Osteocyte (in vitro differentiated cells): ENCODE measurements around the gene TULP1. TPM values are rescaled to one million over a fixed set of nuclear protein-coding genes. Genes with fewer than 3 reads are reported as not detected.

Experiments
- DNase-seq: peaks from one replicate; pipeline ENCODE4 v3.0.0; 2021; ENCODE audit warnings: mixed read lengths; ENCODE audit not compliant: unreplicated experiment; ENCODE audit errors: extremely low spot score
- H3K27ac Mint-ChIP-seq: one replicate; pipeline ENCODE4 v1.8.0; 2021; ENCODE audit warnings: mild to moderate bottlenecking, mixed read lengths; ENCODE audit not compliant: unreplicated experiment
- H3K27me3 Mint-ChIP-seq: one replicate; pipeline ENCODE4 v1.8.0; 2021; ENCODE audit warnings: mixed read lengths; ENCODE audit not compliant: unreplicated experiment
- H3K36me3 Mint-ChIP-seq: one replicate; pipeline ENCODE4 v1.8.0; 2021; ENCODE audit warnings: mixed read lengths; ENCODE audit not compliant: unreplicated experiment
- H3K4me1 Mint-ChIP-seq: one replicate; pipeline ENCODE4 v1.8.0; 2021; ENCODE audit warnings: mixed read lengths; ENCODE audit not compliant: unreplicated experiment
- H3K4me3 Mint-ChIP-seq: one replicate; pipeline ENCODE4 v1.8.0; 2021; ENCODE audit warnings: mild to moderate bottlenecking, moderate library complexity, mixed read lengths; ENCODE audit not compliant: unreplicated experiment
- H3K9me3 Mint-ChIP-seq: one replicate; pipeline ENCODE4 v1.8.0; 2021; ENCODE audit warnings: mixed read lengths; ENCODE audit not compliant: unreplicated experiment
- CTCF ChIP-seq: fragments of 200-600 bp; sonication (generic); IDR thresholded peaks from 2 replicates; pipeline ENCODE4 v1.5.0; 2021; ENCODE audit warnings: antibody characterized with exemption, mild to moderate bottlenecking, moderate library complexity
- total RNA-seq: library from RNA; stranded (reverse); gene quantifications from 2 replicates; pipeline ENCODE4 v1.2.1, GENCODE V29; 2021

TULP1 gene
- total RNA-seq, 1 donor from 2014 or later, result not detected

- Mint-ChIP-seq H3K9me3 (no peaks in the 10 kb centered on the region), H3K36me3 (peaks cover 15% of the 10 kb centered on the region), H3K27ac (peak overlapping the region; percentile 61), H3K27me3 (no peaks in the 10 kb centered on the region), H3K4me3 (no peak overlapping the region), H3K4me1 (peaks cover 17% of the 10 kb centered on the region)
- no peak for DNase-seq
- no peak for TF ChIP-seq CTCF
These were observed 31.5 kb downstream of the TULP1 start for GRCh38 chr6:35481226-35481625.

GRCh38 chr6:35480176-35480575 is 32.5 kb downstream of the TULP1 start:
- H3K4me3 Mint-ChIP-seq, result no peak overlapping the region
- H3K27ac Mint-ChIP-seq, result no peak overlapping the region
- peaks cover 12% of the 10 kb centered on the region for H3K36me3 Mint-ChIP-seq
- no peaks in the 10 kb centered on the region for H3K27me3 Mint-ChIP-seq
- peaks cover 11% of the 10 kb centered on the region for H3K4me1 Mint-ChIP-seq
- no peak for DNase-seq
- no peaks in the 10 kb centered on the region for H3K9me3 Mint-ChIP-seq
- TF ChIP-seq CTCF, result no peak

- peaks cover 14% of the 10 kb centered on the region for H3K36me3 Mint-ChIP-seq
- no peaks in the 10 kb centered on the region for H3K27me3 Mint-ChIP-seq
- no peak overlapping the region for H3K27ac Mint-ChIP-seq
- H3K9me3 Mint-ChIP-seq, result no peaks in the 10 kb centered on the region
- DNase-seq, result no peak
- no peak for TF ChIP-seq CTCF
- H3K4me1 Mint-ChIP-seq, result peaks cover 8% of the 10 kb centered on the region
- no peak overlapping the region for H3K4me3 Mint-ChIP-seq
These were observed 34.4 kb downstream of the TULP1 start for GRCh38 chr6:35478259-35478658.

GRCh38 chr6:35477551-35478179 is 35.0 kb downstream of the TULP1 start:
- DNase-seq, result no peak
- no peaks in the 10 kb centered on the region for H3K27me3 Mint-ChIP-seq
- no peak overlapping the region for H3K4me3 Mint-ChIP-seq
- no peak for TF ChIP-seq CTCF
- peaks cover 8% of the 10 kb centered on the region for H3K4me1 Mint-ChIP-seq
- H3K9me3 Mint-ChIP-seq, result no peaks in the 10 kb centered on the region
- H3K27ac Mint-ChIP-seq, result no peak overlapping the region
- H3K36me3 Mint-ChIP-seq, result peaks cover 11% of the 10 kb centered on the region

- no peak for TF ChIP-seq CTCF
- Mint-ChIP-seq H3K4me3 (no peak overlapping the region), H3K4me1 (peaks cover 13% of the 10 kb centered on the region), H3K27me3 (no peaks in the 10 kb centered on the region), H3K36me3 (peaks cover 13% of the 10 kb centered on the region), H3K9me3 (no peaks in the 10 kb centered on the region), H3K27ac (no peak overlapping the region)
- DNase-seq, result no peak
These were observed 35.7 kb downstream of the TULP1 start for GRCh38 chr6:35477028-35477427.
